Duodenal mucosa (tissue), 2 donors: ENCODE measurements around the gene TBX10.
"Not testable (repeated sequence)": the region's sequence is repeated elsewhere in the genome, so short reads cannot be mapped to it uniquely, and the experiment has no call there.

Source experiments
- H3K27ac ChIP-seq: one replicate; pipeline ENCODE4 v1.7.0; 2013; ENCODE audit warnings: low read depth, low read length
- H3K27me3 ChIP-seq, 2 donors: one replicate each; pipeline ENCODE4 v1.7.0; 2013; ENCODE audit warnings: low read length in 2 of 2, control low read depth in 1 of 2; ENCODE audit not compliant: insufficient read depth in 2 of 2, control insufficient read depth in 1 of 2
- H3K36me3 ChIP-seq, 2 donors: one replicate each; pipeline ENCODE4 v1.7.0; 2013; ENCODE audit warnings: low read length in 2 of 2, control low read depth in 1 of 2; ENCODE audit not compliant: insufficient read depth in 2 of 2, control insufficient read depth in 1 of 2
- H3K4me1 ChIP-seq, 2 donors: one replicate each; pipeline ENCODE4 v1.7.0; 2013; ENCODE audit warnings: low read length in 2 of 2, control low read depth in 1 of 2; ENCODE audit not compliant: insufficient read depth in 2 of 2, control insufficient read depth in 1 of 2
- H3K4me3 ChIP-seq, 2 donors: one replicate each; pipeline ENCODE4 v1.7.0; 2013; ENCODE audit warnings: low read length in 2 of 2, low read depth in 1 of 2
- H3K9ac ChIP-seq, 2 donors: one replicate each; pipeline ENCODE4 v1.7.0; 2013; ENCODE audit warnings: low read length in 2 of 2, low read depth in 1 of 2
- H3K9me3 ChIP-seq, 2 donors: one replicate each; pipeline ENCODE4 v1.7.0; 2013; ENCODE audit warnings: low read length in 2 of 2, control low read depth in 1 of 2; ENCODE audit not compliant: control insufficient read depth in 1 of 2

TBX10 gene

GRCh38 chr11:67664213-67664585, 24.6 kb upstream of the TBX10 start:
- no peak overlapping the region for H3K9ac ChIP-seq
- H3K27ac ChIP-seq = no peak overlapping the region
- peaks cover 0 to 1% of the 10 kb centered on the region in 2 donors for H3K4me1 ChIP-seq
- no peaks in the 10 kb centered on the region for H3K9me3 ChIP-seq
- no peak overlapping the region for H3K4me3 ChIP-seq
- H3K36me3 ChIP-seq = no peaks in the 10 kb centered on the region
- no peaks in the 10 kb centered on the region for H3K27me3 ChIP-seq

GRCh38 chr11:67663532-67664212, 24.1 kb upstream of the TBX10 start:
- Histone ChIP-seq H3K27me3 (no peaks in the 10 kb centered on the region), H3K4me3 (no peak overlapping the region), H3K36me3 (no peaks in the 10 kb centered on the region), H3K9ac (no peak overlapping the region), H3K4me1 (peaks cover 0 to 6% of the 10 kb centered on the region in 2 donors), H3K27ac (no peak overlapping the region), H3K9me3 (no peaks in the 10 kb centered on the region)

GRCh38 chr11:67662835-67663531, 23.4 kb upstream of the TBX10 start:
- peaks cover 0 to 6% of the 10 kb centered on the region in 2 donors for H3K4me1 ChIP-seq
- no peak overlapping the region for H3K9ac ChIP-seq
- no peaks in the 10 kb centered on the region for H3K27me3 ChIP-seq
- H3K9me3 ChIP-seq = no peaks in the 10 kb centered on the region
- H3K36me3 ChIP-seq = no peaks in the 10 kb centered on the region
- H3K27ac ChIP-seq = no peak overlapping the region
- H3K4me3 ChIP-seq = no peak overlapping the region

- no peaks in the 10 kb centered on the region for H3K9me3 ChIP-seq
- no peak overlapping the region for H3K9ac ChIP-seq
- no peaks in the 10 kb centered on the region for H3K36me3 ChIP-seq
- H3K27me3 ChIP-seq = no peaks in the 10 kb centered on the region
- H3K4me3 ChIP-seq = no peak overlapping the region
- H3K27ac ChIP-seq = no peak overlapping the region
- peaks cover 0 to 6% of the 10 kb centered on the region in 2 donors for H3K4me1 ChIP-seq
Observed at GRCh38 chr11:67662142-67662834, 22.7 kb upstream of the TBX10 start.

- not testable (repeated sequence) for H3K9me3 ChIP-seq, H3K4me3 ChIP-seq, H3K36me3 ChIP-seq, H3K27me3 ChIP-seq, H3K9ac ChIP-seq, H3K27ac ChIP-seq, H3K4me1 ChIP-seq
Observed at GRCh38 chr11:67660752-67661151, 21.2 kb upstream of the TBX10 start.

- H3K9ac ChIP-seq, H3K9me3 ChIP-seq, H3K36me3 ChIP-seq, H3K4me3 ChIP-seq, H3K27me3 ChIP-seq, H3K4me1 ChIP-seq, H3K27ac ChIP-seq: not testable (repeated sequence)
Observed at GRCh38 chr11:67659651-67660165, 20.1 kb upstream of the TBX10 start.

GRCh38 chr11:67657300-67657699, 17.7 kb upstream of the TBX10 start:
- Histone ChIP-seq H3K4me3 (no peak overlapping the region), H3K27me3 (no peaks in the 10 kb centered on the region), H3K27ac (no peak overlapping the region), H3K9me3 (peaks cover 0 to 3% of the 10 kb centered on the region in 2 donors), H3K9ac (no peak overlapping the region), H3K36me3 (no peaks in the 10 kb centered on the region), H3K4me1 (peaks cover 0 to 11% of the 10 kb centered on the region in 2 donors)

GRCh38 chr11:67656278-67656922, 16.8 kb upstream of the TBX10 start:
- H3K4me1 ChIP-seq = peaks cover 0 to 12% of the 10 kb centered on the region in 2 donors
- H3K9ac ChIP-seq = no peak overlapping the region
- H3K27me3 ChIP-seq = no peaks in the 10 kb centered on the region
- no peaks in the 10 kb centered on the region for H3K36me3 ChIP-seq
- peaks cover 0 to 3% of the 10 kb centered on the region in 2 donors for H3K9me3 ChIP-seq
- no peak overlapping the region for H3K4me3 ChIP-seq
- no peak overlapping the region for H3K27ac ChIP-seq

GRCh38 chr11:67654225-67654624, 14.7 kb upstream of the TBX10 start:
- H3K9me3 ChIP-seq = peaks cover 0 to 3% of the 10 kb centered on the region in 2 donors
- no peak overlapping the region for H3K9ac ChIP-seq
- H3K27ac ChIP-seq = no peak overlapping the region
- H3K36me3 ChIP-seq = peaks cover 0 to 3% of the 10 kb centered on the region in 2 donors
- no peak overlapping the region for H3K4me3 ChIP-seq
- no peaks in the 10 kb centered on the region for H3K27me3 ChIP-seq
- H3K4me1 ChIP-seq = peaks cover 11 to 23% of the 10 kb centered on the region in 2 donors
